IPS-20b (cell line): ENCODE data around the gene ZDHHC19.
"Not testable (repeated sequence)": the region's sequence is repeated elsewhere in the genome, so short reads cannot be mapped to it uniquely, and the experiment has no call there.

Experiments
- H3K27ac ChIP-seq: one replicate; pipeline ENCODE4 v1.5.1; 2013; ENCODE audit warnings: low read length
- H3K27me3 ChIP-seq: 2 replicates; pipeline ENCODE4 v1.6.1; 2013; ENCODE audit warnings: mild to moderate bottlenecking, low read length, inconsistent platforms; ENCODE audit not compliant: insufficient read depth
- H3K36me3 ChIP-seq: 2 replicates; pipeline ENCODE4 v1.6.1; 2013; ENCODE audit warnings: low read depth, mild to moderate bottlenecking, inconsistent platforms, low read length, moderate library complexity; ENCODE audit not compliant: insufficient read depth
- H3K4me1 ChIP-seq: 2 replicates; pipeline ENCODE4 v1.6.1; 2013; ENCODE audit warnings: mild to moderate bottlenecking, control low read depth, inconsistent platforms, low read length, moderate library complexity; ENCODE audit not compliant: insufficient read depth
- H3K4me3 ChIP-seq: 2 replicates; pipeline ENCODE4 v1.5.1; 2013; ENCODE audit warnings: mild to moderate bottlenecking, low read length, inconsistent platforms
- H3K9ac ChIP-seq: 2 replicates; pipeline ENCODE4 v1.6.1; 2013; ENCODE audit warnings: low read depth, mild to moderate bottlenecking, inconsistent platforms, low read length, moderate library complexity
- H3K9me3 ChIP-seq: 2 replicates; pipeline ENCODE4 v1.6.1; 2013; ENCODE audit warnings: mild to moderate bottlenecking, low read depth, low read length, inconsistent platforms; ENCODE audit not compliant: insufficient read depth

ZDHHC19 gene

DNA sequence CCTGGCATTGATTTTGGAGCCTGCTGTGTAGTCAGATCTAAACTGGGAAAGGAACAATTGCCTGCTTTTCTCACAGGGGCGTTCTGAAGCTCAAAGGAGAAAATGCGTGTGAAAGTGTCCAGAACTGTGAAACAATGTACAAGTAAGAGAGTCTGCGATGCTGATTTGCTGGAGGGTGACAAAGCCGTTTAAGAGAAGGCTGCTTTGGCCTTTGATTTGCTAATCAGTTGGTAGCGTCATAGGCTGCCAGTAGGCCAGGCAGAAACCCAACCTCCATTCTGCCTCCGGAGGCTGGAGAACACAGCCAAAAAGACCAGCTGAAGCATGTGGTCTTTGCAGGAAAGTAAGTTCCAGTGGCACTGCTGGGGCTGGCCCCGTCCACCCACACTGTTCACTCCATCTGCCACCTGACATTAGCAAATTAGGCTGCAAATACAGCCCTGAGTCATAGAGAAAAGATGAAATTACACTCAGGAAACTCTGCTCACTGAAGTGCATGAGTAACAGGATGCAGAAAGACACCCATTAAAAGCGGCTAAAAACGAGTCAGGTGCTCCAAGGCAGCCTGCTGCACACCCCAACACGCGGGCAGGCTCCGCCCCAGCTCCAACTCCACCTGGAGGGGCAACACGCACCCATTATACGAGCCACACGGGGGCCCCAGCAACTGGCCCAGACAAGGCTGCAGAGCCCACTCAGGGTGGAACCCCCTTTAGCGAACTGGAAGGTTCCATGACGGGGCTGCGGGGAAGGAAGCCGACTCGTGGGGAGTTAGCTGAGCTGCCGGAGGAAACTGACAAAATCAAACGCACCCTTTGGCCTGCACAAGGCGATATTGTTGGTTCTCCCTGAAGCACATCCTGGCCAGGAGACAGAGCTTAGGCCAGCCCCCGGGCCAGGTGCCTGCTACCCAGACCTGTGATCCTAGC, 31.6 kb downstream of the ZDHHC19 start:
- no peaks in the 10 kb centered on the region for H3K27me3 ChIP-seq
- no peaks in the 10 kb centered on the region for H3K36me3 ChIP-seq
- H3K9ac ChIP-seq: peak overlapping the region; percentile 43; the same call in 1 of the 2 replicates
- peaks cover 13% of the 10 kb centered on the region; the same call in 1 of the 2 replicates for H3K4me1 ChIP-seq
- no peaks in the 10 kb centered on the region for H3K9me3 ChIP-seq
- H3K4me3 ChIP-seq: 0 out of 2 replicates have a peak overlapping the region, but pooled peaks have one; percentile 12
- H3K27ac ChIP-seq: peak overlapping the region; percentile 3

GRCh38 chr3:196178993-196179379, 32.2 kb downstream of the ZDHHC19 start:
- H3K4me3 ChIP-seq: no peak overlapping the region
- H3K36me3 ChIP-seq: no peaks in the 10 kb centered on the region
- no peak overlapping the region for H3K27ac ChIP-seq
- H3K9ac ChIP-seq: peak overlapping the region; percentile 43; the same call in 1 of the 2 replicates
- no peaks in the 10 kb centered on the region for H3K27me3 ChIP-seq
- H3K4me1 ChIP-seq: peaks cover 13% of the 10 kb centered on the region; the same call in 1 of the 2 replicates
- H3K9me3 ChIP-seq: no peaks in the 10 kb centered on the region

DNA sequence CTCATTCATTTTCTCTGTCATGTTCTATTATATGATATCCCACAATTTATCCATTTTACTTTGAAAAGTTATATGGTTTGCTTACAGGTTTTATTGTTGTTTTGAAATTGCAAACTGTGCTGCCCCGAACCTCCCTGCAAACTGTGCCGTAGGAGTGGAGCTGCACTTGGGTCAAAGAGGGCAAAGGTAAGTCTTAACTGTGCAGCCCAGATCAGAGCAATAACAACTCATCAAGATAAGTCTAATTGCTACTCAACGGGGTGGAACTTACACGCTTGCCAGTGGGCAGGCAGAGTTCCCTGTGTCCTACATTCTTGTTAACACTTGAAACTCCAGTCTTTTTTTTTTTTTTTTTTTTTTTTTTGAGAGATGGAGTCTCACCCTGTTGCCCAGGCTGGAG, 33.2 kb downstream of the ZDHHC19 start:
- no peak overlapping the region for H3K4me3 ChIP-seq
- no peak overlapping the region for H3K9ac ChIP-seq
- H3K4me1 ChIP-seq: peaks cover 13% of the 10 kb centered on the region; the same call in 1 of the 2 replicates
- no peaks in the 10 kb centered on the region for H3K36me3 ChIP-seq
- no peak overlapping the region for H3K27ac ChIP-seq
- H3K9me3 ChIP-seq: no peaks in the 10 kb centered on the region
- H3K27me3 ChIP-seq: no peaks in the 10 kb centered on the region

DNA sequence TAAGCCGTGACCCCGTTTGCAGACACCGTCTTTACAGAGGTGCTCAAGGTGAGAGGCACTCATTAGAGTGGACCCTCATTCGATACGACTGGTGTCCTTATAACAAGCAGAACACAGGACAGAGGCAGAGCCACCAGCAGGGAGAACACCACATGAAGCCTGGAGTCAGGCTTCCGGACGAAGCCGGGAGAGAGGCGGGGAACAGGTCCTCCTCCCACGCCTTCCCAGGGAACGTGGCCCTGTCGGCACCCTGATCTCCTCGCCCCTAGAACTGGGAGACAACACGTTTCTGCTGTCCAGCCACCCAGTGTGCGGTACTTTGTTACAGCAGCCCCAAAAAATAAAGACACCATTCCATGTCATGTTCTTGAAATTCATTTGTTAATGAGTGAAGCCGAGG, 33.6 kb downstream of the ZDHHC19 start:
- no peak overlapping the region for H3K27ac ChIP-seq
- H3K36me3 ChIP-seq: no peaks in the 10 kb centered on the region
- no peak overlapping the region for H3K9ac ChIP-seq
- no peaks in the 10 kb centered on the region for H3K9me3 ChIP-seq
- no peaks in the 10 kb centered on the region for H3K27me3 ChIP-seq
- H3K4me1 ChIP-seq: peaks cover 13% of the 10 kb centered on the region; the same call in 1 of the 2 replicates
- no peak overlapping the region for H3K4me3 ChIP-seq

DNA sequence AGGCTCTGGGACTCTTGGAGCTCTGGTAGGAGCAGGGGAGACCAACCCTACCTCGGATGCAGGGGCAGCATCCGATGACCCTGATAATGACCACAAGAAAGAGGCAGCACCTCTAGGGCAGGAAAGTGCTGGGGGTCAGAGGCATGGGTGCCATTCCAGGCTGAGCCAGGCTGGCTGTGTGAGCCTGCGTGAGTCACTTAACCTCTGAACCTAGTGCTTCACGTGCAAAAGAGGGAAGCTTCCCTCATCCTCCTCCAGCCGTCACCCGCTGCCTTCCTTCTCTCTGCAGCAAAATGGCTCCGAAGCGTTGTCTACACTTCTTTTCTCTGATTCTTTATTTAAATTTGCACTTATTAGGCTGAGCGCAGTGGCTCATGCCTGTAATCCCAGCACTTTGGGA, 35.5 kb downstream of the ZDHHC19 start:
- Histone ChIP-seq H3K4me1 (peaks cover 13% of the 10 kb centered on the region; the same call in 1 of the 2 replicates), H3K27ac (no peak overlapping the region), H3K9ac (no peak overlapping the region), H3K36me3 (no peaks in the 10 kb centered on the region), H3K4me3 (no peak overlapping the region), H3K9me3 (no peaks in the 10 kb centered on the region), H3K27me3 (no peaks in the 10 kb centered on the region)

DNA sequence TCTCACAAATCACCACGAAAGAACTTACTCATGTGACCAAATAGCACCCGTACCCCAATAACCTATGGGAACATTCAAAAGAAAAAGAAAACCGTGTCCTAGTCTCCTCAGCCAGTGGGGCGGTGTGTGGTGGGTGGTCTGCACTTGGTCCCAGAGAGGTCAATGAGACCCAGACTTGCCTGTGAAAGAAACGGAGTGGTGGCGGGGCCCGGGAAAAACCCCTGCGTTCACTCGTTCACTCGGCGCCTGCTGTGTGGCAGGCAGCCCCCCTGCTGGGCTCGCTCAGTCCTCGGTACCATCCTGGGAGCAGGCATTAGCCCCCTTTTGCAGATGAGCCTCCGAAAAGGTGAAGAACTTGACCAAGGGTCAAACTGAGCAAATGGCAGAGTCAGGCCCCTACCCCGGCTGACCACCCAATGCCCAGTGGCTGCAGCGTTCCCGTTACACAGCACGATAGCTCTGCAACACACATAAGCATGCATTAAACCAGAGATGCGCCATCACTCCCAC, 36.0 kb downstream of the ZDHHC19 start:
- Histone ChIP-seq H3K27ac (no peak overlapping the region), H3K9me3 (no peaks in the 10 kb centered on the region), H3K4me1 (peaks cover 13% of the 10 kb centered on the region; the same call in 1 of the 2 replicates), H3K9ac (no peak overlapping the region), H3K4me3 (no peak overlapping the region), H3K27me3 (no peaks in the 10 kb centered on the region), H3K36me3 (no peaks in the 10 kb centered on the region)

DNA sequence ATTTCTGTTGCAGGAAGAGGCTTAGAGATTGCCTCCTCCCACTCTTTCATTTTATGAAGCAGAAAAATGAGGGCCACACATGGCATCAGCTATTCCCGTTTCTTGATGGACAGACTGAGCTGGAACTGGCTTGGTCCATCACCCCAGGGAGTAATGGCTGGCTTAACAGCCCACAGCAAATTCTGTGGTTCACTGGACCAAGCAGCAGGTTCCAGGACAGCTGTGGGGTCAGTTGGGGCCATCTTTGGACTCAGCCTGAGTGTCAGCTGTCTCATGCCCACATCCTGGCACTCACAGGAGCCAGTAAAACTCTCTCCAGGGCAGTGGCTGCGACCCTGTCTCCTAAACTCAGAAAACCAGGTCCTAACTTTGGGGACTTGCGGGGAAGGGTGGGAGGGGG, 36.5 kb downstream of the ZDHHC19 start:
- Histone ChIP-seq H3K27me3 (no peaks in the 10 kb centered on the region), H3K9ac (no peak overlapping the region), H3K27ac (no peak overlapping the region), H3K9me3 (no peaks in the 10 kb centered on the region), H3K4me3 (no peak overlapping the region), H3K4me1 (peaks cover 9% of the 10 kb centered on the region; the same call in 1 of the 2 replicates), H3K36me3 (no peaks in the 10 kb centered on the region)

DNA sequence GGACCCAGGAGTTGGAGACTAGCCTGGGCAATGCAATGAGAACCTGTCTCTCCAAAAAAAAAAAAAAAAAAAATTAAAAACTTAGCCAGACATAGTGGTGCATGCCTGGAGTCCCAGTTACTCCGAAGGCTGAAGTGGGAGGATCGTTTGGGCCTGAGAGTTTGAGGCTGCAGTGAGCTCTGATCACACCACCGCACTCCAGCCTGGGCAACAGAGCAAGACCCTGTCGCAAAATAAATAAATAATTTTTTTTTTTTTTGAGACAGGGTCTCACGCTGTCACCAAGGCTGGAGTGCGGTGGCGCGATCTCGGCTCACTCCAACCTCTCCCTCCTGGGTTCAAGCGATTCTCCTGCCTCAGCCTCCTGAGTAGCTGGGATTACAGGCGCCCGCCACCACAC, 40.9 kb downstream of the ZDHHC19 start:
- H3K27ac ChIP-seq, H3K36me3 ChIP-seq, H3K9ac ChIP-seq, H3K27me3 ChIP-seq, H3K4me1 ChIP-seq, H3K4me3 ChIP-seq, H3K9me3 ChIP-seq: not testable (repeated sequence)

GRCh38 chr3:196169836-196170240, 41.4 kb downstream of the ZDHHC19 start:
- no peaks in the 10 kb centered on the region for H3K4me1 ChIP-seq
- H3K27ac ChIP-seq: no peak overlapping the region
- no peaks in the 10 kb centered on the region for H3K27me3 ChIP-seq
- no peak overlapping the region for H3K4me3 ChIP-seq
- H3K36me3 ChIP-seq: no peaks in the 10 kb centered on the region
- no peaks in the 10 kb centered on the region for H3K9me3 ChIP-seq
- H3K9ac ChIP-seq: no peak overlapping the region

- H3K27ac ChIP-seq: no peak overlapping the region
- H3K9ac ChIP-seq: no peak overlapping the region
- H3K4me3 ChIP-seq: no peak overlapping the region
- no peaks in the 10 kb centered on the region for H3K36me3 ChIP-seq
- no peaks in the 10 kb centered on the region for H3K9me3 ChIP-seq
- H3K4me1 ChIP-seq: no peaks in the 10 kb centered on the region
- H3K27me3 ChIP-seq: no peaks in the 10 kb centered on the region
These were observed 42.3 kb downstream of the ZDHHC19 start for GRCh38 chr3:196168808-196169391.

DNA sequence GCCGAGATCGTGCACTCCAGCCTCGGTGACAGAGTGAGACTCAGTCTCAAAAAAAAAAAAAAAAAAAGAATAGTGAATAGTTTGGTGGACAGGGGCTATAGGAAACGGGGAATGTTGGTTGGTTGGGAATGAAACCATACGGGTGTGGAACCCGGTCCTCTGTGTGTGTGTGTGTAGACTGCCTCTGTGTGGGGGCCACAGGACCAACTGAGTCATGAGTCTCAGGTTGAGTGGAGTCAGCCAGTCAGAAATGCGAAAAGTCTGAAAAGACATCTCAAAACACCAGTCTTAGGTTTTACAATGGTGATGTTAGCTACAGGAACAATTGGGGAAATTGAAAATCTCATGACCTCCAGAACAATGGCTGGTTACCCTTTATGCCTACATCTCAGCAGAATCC, 44.5 kb downstream of the ZDHHC19 start:
- H3K4me1 ChIP-seq: no peaks in the 10 kb centered on the region

DNA sequence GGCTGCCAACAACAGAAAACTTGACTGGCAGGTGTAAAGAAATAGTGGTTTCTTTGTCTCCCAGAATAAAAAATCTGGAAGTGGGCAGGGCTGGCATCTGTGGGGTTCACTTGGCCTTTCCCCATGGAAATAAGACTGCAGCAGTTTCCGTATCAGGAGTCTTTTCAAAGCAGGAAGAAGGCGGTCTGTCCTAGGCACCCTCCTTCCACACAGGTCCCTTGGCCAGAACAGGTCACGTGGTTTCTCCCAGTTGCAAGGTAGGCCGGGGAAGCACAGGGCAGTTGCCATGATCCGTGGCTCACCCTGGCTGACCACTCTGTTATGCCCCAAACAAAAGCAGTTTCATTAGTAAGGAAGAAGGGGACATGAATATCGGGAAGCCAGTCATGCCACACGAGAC, 45.4 kb downstream of the ZDHHC19 start:
- no peak overlapping the region for H3K4me3 ChIP-seq
- no peak overlapping the region for H3K27ac ChIP-seq
- H3K9ac ChIP-seq: no peak overlapping the region
- H3K36me3 ChIP-seq: no peaks in the 10 kb centered on the region
- no peaks in the 10 kb centered on the region for H3K27me3 ChIP-seq
- H3K4me1 ChIP-seq: no peaks in the 10 kb centered on the region
- H3K9me3 ChIP-seq: no peaks in the 10 kb centered on the region

More for the DNA sequence above, 44.5 kb downstream of the ZDHHC19 start:
- Histone ChIP-seq H3K27ac (no peak overlapping the region), H3K36me3 (no peaks in the 10 kb centered on the region), H3K9ac (no peak overlapping the region), H3K4me3 (no peak overlapping the region), H3K9me3 (no peaks in the 10 kb centered on the region), H3K27me3 (no peaks in the 10 kb centered on the region)
